ENCODE results near the gene RALGAPA1. TPM values are rescaled to one million over a fixed set of nuclear protein-coding genes. Genes with fewer than 3 reads are reported as not detected.
"Not testable (repeated sequence)": the region's sequence is repeated elsewhere in the genome, so short reads cannot be mapped to it uniquely, and the experiment has no call there.

Gene RALGAPA1
- total RNA-seq, 1 donor from 2014 or later = 40.3 TPM

- H3K27me3 Mint-ChIP-seq (ENCODE audit: insufficient read depth) = no peaks in the 10 kb centered on the region
- no peaks in the 10 kb centered on the region for H3K9me3 Mint-ChIP-seq
- intact Hi-C loops (cut with micrococcal nuclease) = loop anchor here (1.0 to 10.0 kb wide), 5 partner anchors 52 to 457 kb away; partner anchors contain the start of genes BRMS1L, INSM2 and RALGAPA1
- H3K4me3 Mint-ChIP-seq = no peak overlapping the region
- H3K36me3 Mint-ChIP-seq (ENCODE audit: low read depth) = peaks cover 23% of the 10 kb centered on the region
- H3K4me1 Mint-ChIP-seq (ENCODE audit: low read depth) = peaks cover 23% of the 10 kb centered on the region
- DNase-seq (ENCODE audit: low spot score) = no peak
- peak overlapping the region; percentile 47 for H3K27ac Mint-ChIP-seq
These were observed 67.6 kb downstream of the RALGAPA1 start for GRCh38 chr14:35741345-35742031.

GRCh38 chr14:35740215-35740614 lies 68.9 kb downstream of the RALGAPA1 start:
- H3K27ac Mint-ChIP-seq = no peak overlapping the region
- intact Hi-C loops (cut with micrococcal nuclease) = loop anchor here (5.0 to 10.0 kb wide), 3 partner anchors 87 to 455 kb away; partner anchors contain the start of genes BRMS1L and INSM2
- H3K36me3 Mint-ChIP-seq (ENCODE audit: low read depth) = peaks cover 30% of the 10 kb centered on the region
- H3K9me3 Mint-ChIP-seq = no peaks in the 10 kb centered on the region
- H3K4me3 Mint-ChIP-seq = no peak overlapping the region
- peaks cover 23% of the 10 kb centered on the region for H3K4me1 Mint-ChIP-seq (ENCODE audit: low read depth)
- H3K27me3 Mint-ChIP-seq (ENCODE audit: insufficient read depth) = no peaks in the 10 kb centered on the region
- DNase-seq (ENCODE audit: low spot score) = no peak

GRCh38 chr14:35735163-35735562 lies 73.9 kb downstream of the RALGAPA1 start:
- Mint-ChIP-seq H3K4me1 (ENCODE audit: low read depth) (peaks cover 35% of the 10 kb centered on the region), H3K36me3 (ENCODE audit: low read depth) (peaks cover 46% of the 10 kb centered on the region)
- H3K4me3 Mint-ChIP-seq; H3K9me3 Mint-ChIP-seq; H3K27ac Mint-ChIP-seq; DNase-seq (ENCODE audit: low spot score); intact Hi-C loops (cut with micrococcal nuclease); H3K27me3 Mint-ChIP-seq (ENCODE audit: insufficient read depth): not testable (repeated sequence)

GRCh38 chr14:35733510-35733909 lies 75.6 kb downstream of the RALGAPA1 start:
- Mint-ChIP-seq H3K4me1 (ENCODE audit: low read depth) (peaks cover 30% of the 10 kb centered on the region), H3K36me3 (ENCODE audit: low read depth) (peaks cover 44% of the 10 kb centered on the region), H3K27ac (peak overlapping the region; percentile 5)
- DNase-seq (ENCODE audit: low spot score); intact Hi-C loops (cut with micrococcal nuclease); H3K27me3 Mint-ChIP-seq (ENCODE audit: insufficient read depth); H3K9me3 Mint-ChIP-seq; H3K4me3 Mint-ChIP-seq: not testable (repeated sequence)

GRCh38 chr14:35730871-35731270 lies 78.2 kb downstream of the RALGAPA1 start:
- H3K36me3 Mint-ChIP-seq (ENCODE audit: low read depth) = peaks cover 40% of the 10 kb centered on the region
- no peaks in the 10 kb centered on the region for H3K9me3 Mint-ChIP-seq
- H3K27ac Mint-ChIP-seq = no peak overlapping the region
- H3K4me1 Mint-ChIP-seq (ENCODE audit: low read depth) = peaks cover 30% of the 10 kb centered on the region
- no peak overlapping the region for H3K4me3 Mint-ChIP-seq
- DNase-seq (ENCODE audit: low spot score) = no peak
- intact Hi-C loops (cut with micrococcal nuclease) = no loop called here
- no peaks in the 10 kb centered on the region for H3K27me3 Mint-ChIP-seq (ENCODE audit: insufficient read depth)

- Mint-ChIP-seq H3K27me3 (ENCODE audit: insufficient read depth) (no peaks in the 10 kb centered on the region), H3K36me3 (ENCODE audit: low read depth) (peaks cover 25% of the 10 kb centered on the region), H3K27ac (no peak overlapping the region), H3K4me1 (ENCODE audit: low read depth) (peaks cover 15% of the 10 kb centered on the region), H3K9me3 (no peaks in the 10 kb centered on the region), H3K4me3 (no peak overlapping the region)
- intact Hi-C loops (cut with micrococcal nuclease) = no loop called here
- DNase-seq (ENCODE audit: low spot score) = no peak
These were observed 81.3 kb downstream of the RALGAPA1 start for GRCh38 chr14:35727764-35728163.

- H3K27ac Mint-ChIP-seq = no peak overlapping the region
- H3K4me1 Mint-ChIP-seq (ENCODE audit: low read depth) = peaks cover 3% of the 10 kb centered on the region
- no peak overlapping the region for H3K4me3 Mint-ChIP-seq
- no peak for DNase-seq (ENCODE audit: low spot score)
- H3K9me3 Mint-ChIP-seq = no peaks in the 10 kb centered on the region
- H3K36me3 Mint-ChIP-seq (ENCODE audit: low read depth) = peaks cover 19% of the 10 kb centered on the region
- intact Hi-C loops (cut with micrococcal nuclease) = no loop called here
- H3K27me3 Mint-ChIP-seq (ENCODE audit: insufficient read depth) = no peaks in the 10 kb centered on the region
These were observed 83.2 kb downstream of the RALGAPA1 start for GRCh38 chr14:35725930-35726329.

GRCh38 chr14:35715079-35715478 lies 94.0 kb downstream of the RALGAPA1 start:
- no peaks in the 10 kb centered on the region for H3K9me3 Mint-ChIP-seq
- no peak for DNase-seq (ENCODE audit: low spot score)
- no peak overlapping the region for H3K27ac Mint-ChIP-seq
- H3K4me1 Mint-ChIP-seq (ENCODE audit: low read depth) = no peaks in the 10 kb centered on the region
- no peaks in the 10 kb centered on the region for H3K27me3 Mint-ChIP-seq (ENCODE audit: insufficient read depth)
- no peak overlapping the region for H3K4me3 Mint-ChIP-seq
- H3K36me3 Mint-ChIP-seq (ENCODE audit: low read depth) = peaks cover 7% of the 10 kb centered on the region
- intact Hi-C loops (cut with micrococcal nuclease) = no loop called here

GRCh38 chr14:35712466-35712865 lies 96.6 kb downstream of the RALGAPA1 start:
- Mint-ChIP-seq H3K36me3 (ENCODE audit: low read depth) (peaks cover 14% of the 10 kb centered on the region), H3K4me3 (no peak overlapping the region), H3K27ac (no peak overlapping the region), H3K9me3 (no peaks in the 10 kb centered on the region), H3K4me1 (ENCODE audit: low read depth) (no peaks in the 10 kb centered on the region), H3K27me3 (ENCODE audit: insufficient read depth) (no peaks in the 10 kb centered on the region)
- no peak for DNase-seq (ENCODE audit: low spot score)
- intact Hi-C loops (cut with micrococcal nuclease) = no loop called here

GRCh38 chr14:35708062-35708461 lies 101.0 kb downstream of the RALGAPA1 start:
- intact Hi-C loops (cut with micrococcal nuclease) = no loop called here
- H3K27ac Mint-ChIP-seq = no peak overlapping the region
- H3K27me3 Mint-ChIP-seq (ENCODE audit: insufficient read depth) = no peaks in the 10 kb centered on the region
- H3K9me3 Mint-ChIP-seq = no peaks in the 10 kb centered on the region
- DNase-seq (ENCODE audit: low spot score) = no peak
- H3K4me3 Mint-ChIP-seq = no peak overlapping the region
- no peaks in the 10 kb centered on the region for H3K4me1 Mint-ChIP-seq (ENCODE audit: low read depth)
- H3K36me3 Mint-ChIP-seq (ENCODE audit: low read depth) = peaks cover 18% of the 10 kb centered on the region

GRCh38 chr14:35705636-35706035 lies 103.5 kb downstream of the RALGAPA1 start:
- Mint-ChIP-seq H3K27ac (no peak overlapping the region), H3K4me3 (no peak overlapping the region), H3K27me3 (ENCODE audit: insufficient read depth) (no peaks in the 10 kb centered on the region), H3K9me3 (no peaks in the 10 kb centered on the region), H3K36me3 (ENCODE audit: low read depth) (peaks cover 19% of the 10 kb centered on the region), H3K4me1 (ENCODE audit: low read depth) (no peaks in the 10 kb centered on the region)
- intact Hi-C loops (cut with micrococcal nuclease) = no loop called here
- DNase-seq (ENCODE audit: low spot score) = no peak

GRCh38 chr14:35704793-35705493 lies 104.2 kb downstream of the RALGAPA1 start:
- Mint-ChIP-seq H3K27ac (no peak overlapping the region), H3K9me3 (no peaks in the 10 kb centered on the region), H3K4me1 (ENCODE audit: low read depth) (no peaks in the 10 kb centered on the region), H3K36me3 (ENCODE audit: low read depth) (peaks cover 19% of the 10 kb centered on the region), H3K27me3 (ENCODE audit: insufficient read depth) (no peaks in the 10 kb centered on the region), H3K4me3 (no peak overlapping the region)
- no peak for DNase-seq (ENCODE audit: low spot score)
- intact Hi-C loops (cut with micrococcal nuclease) = no loop called here

- peaks cover 12% of the 10 kb centered on the region for H3K36me3 Mint-ChIP-seq (ENCODE audit: low read depth)
- no peak overlapping the region for H3K4me3 Mint-ChIP-seq
- no peak for DNase-seq (ENCODE audit: low spot score)
- H3K4me1 Mint-ChIP-seq (ENCODE audit: low read depth) = peaks cover 6% of the 10 kb centered on the region
- H3K9me3 Mint-ChIP-seq = no peaks in the 10 kb centered on the region
- no peak overlapping the region for H3K27ac Mint-ChIP-seq
- intact Hi-C loops (cut with micrococcal nuclease) = no loop called here
- no peaks in the 10 kb centered on the region for H3K27me3 Mint-ChIP-seq (ENCODE audit: insufficient read depth)
These were observed 107.6 kb downstream of the RALGAPA1 start for GRCh38 chr14:35701531-35701930.
